Measurements from ENCODE around the gene MTX1.
"Not testable (repeated sequence)": the region's sequence is repeated elsewhere in the genome, so short reads cannot be mapped to it uniquely, and the experiment has no call there.

Gene MTX1

DNA sequence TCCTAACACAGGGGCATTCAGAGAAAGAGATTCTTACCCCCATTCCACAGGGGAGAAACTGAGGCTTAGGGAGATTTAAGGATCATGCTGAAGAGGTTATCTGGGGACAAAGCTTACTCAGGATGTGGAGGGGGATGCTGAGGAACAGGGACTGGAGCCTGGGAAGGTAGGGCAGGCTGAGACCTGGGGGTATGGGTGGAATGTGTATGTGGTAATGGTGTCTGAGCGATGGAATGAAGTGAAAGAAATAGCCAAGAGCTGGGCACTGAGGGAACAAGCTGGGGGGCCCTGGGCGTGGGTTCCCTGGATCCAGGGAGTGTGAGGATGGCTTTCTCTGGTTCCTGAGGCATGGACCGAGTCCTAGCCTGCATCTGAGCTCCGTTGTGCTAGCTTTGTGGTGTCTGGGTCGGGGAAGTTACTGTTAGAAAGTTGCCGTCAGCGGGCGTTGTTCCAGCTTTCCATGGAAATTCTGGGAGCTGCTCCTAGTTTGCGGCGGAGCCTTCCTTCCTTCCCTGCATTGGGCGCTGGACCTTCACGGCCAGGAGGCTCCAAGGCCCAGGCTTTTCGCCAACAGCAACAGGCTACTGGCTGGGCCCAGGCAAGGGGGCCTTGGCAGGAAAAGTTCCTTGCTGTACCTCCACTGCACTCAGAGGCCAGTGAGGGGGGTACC lies 3.0 kb downstream of the MTX1 start:
- H3K36me3 ChIP-seq (ENCODE audit: control insufficient read depth, insufficient read depth, low read length) = peaks cover 16% of the 10 kb centered on the region
- 98 to 99% methylated on average over 8 of the region's 13 CpGs for WGBS, 2 experiments (ENCODE audit: insufficient coverage in 2 of 2)
- H3K4me3 ChIP-seq (ENCODE audit: extremely low read depth, insufficient read depth, low read length, poor library complexity, severe bottlenecking); H3K27ac ChIP-seq (ENCODE audit: low read depth, low read length, severe bottlenecking); H3K9me3 ChIP-seq (ENCODE audit: control insufficient read depth, low read length); H3K4me1 ChIP-seq (ENCODE audit: control insufficient read depth, insufficient read depth, low read length, poor library complexity, severe bottlenecking): not testable (repeated sequence)

- not testable (repeated sequence) for H3K27ac ChIP-seq (ENCODE audit: low read depth, low read length, severe bottlenecking); H3K9me3 ChIP-seq (ENCODE audit: control insufficient read depth, low read length); H3K4me3 ChIP-seq (ENCODE audit: extremely low read depth, insufficient read depth, low read length, poor library complexity, severe bottlenecking); H3K4me1 ChIP-seq (ENCODE audit: control insufficient read depth, insufficient read depth, low read length, poor library complexity, severe bottlenecking)
- WGBS, 2 experiments (ENCODE audit: insufficient coverage in 2 of 2) = 95 to 96% methylated on average over 3 of the region's 7 CpGs
- peaks cover 16% of the 10 kb centered on the region for H3K36me3 ChIP-seq (ENCODE audit: control insufficient read depth, insufficient read depth, low read length)
Measured at GRCh38 chr1:155212051-155212440, 3.6 kb downstream of the MTX1 start.

DNA sequence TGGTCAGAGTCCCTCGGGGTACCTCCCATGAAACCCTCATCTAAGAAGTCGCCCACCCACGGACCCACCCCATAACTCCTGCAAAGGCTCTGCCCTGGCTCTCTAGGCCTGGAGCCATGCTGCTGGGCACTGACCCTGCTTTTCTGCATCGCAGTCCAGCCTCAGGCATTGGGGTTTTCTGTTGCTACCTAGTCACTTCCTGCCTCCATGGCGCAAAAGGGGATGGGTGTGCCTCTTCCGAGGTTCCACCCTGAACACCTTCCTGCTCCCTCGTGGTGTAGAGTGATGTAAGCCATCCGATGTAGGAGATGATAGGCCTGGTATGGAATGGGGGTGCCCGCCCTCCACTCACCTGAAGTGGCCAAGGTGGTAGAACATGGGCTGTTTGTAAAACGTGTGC lies 6.2 kb downstream of the MTX1 start:
- peaks cover 16% of the 10 kb centered on the region for H3K36me3 ChIP-seq (ENCODE audit: control insufficient read depth, insufficient read depth, low read length)
- 100% methylated on average over 1 of the region's 10 CpGs; no CpG with 5 or more reads in 1 of the 2 experiments for WGBS, 2 experiments (ENCODE audit: insufficient coverage in 2 of 2)
- not testable (repeated sequence) for H3K9me3 ChIP-seq (ENCODE audit: control insufficient read depth, low read length); H3K27ac ChIP-seq (ENCODE audit: low read depth, low read length, severe bottlenecking); H3K4me1 ChIP-seq (ENCODE audit: control insufficient read depth, insufficient read depth, low read length, poor library complexity, severe bottlenecking); H3K4me3 ChIP-seq (ENCODE audit: extremely low read depth, insufficient read depth, low read length, poor library complexity, severe bottlenecking)

DNA sequence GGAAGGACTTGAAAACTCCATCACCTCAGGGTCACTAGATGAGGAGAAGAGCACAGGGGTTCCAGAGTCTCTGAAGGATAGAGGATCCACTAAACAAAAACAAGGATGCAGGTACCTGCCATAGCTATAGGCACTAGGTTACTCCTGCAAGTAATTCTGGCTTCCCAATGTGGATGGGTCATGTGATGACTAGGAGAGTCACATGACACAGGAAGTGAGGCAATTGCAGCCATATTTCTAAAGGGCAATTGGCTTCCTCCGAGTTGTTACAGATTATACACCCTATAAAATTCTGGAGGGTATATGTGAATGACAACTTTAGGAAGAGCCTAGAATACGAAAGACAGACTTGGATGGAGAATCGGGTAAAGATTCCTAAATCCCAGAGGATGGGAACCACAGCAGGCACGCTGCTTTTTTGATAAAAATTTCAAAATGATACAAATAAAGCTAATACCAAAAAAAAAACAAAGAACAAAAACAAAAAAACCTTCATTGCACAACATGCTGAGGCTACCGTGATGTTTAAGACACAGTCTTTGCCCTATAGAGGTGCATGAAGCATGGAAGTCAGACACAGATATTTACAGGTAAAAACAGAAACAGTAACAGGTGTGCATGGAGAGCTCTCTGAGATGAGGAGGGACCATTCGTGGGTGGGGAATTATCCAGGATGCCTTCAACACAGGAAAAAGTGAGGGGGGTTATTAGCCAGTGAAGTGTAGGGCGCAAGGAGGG lies 10.5 kb downstream of the MTX1 start:
- no peak overlapping the region for H3K4me3 ChIP-seq (ENCODE audit: extremely low read depth, insufficient read depth, low read length, poor library complexity, severe bottlenecking)
- no peak overlapping the region for H3K27ac ChIP-seq (ENCODE audit: low read depth, low read length, severe bottlenecking)
- H3K36me3 ChIP-seq (ENCODE audit: control insufficient read depth, insufficient read depth, low read length) = peaks cover 8% of the 10 kb centered on the region
- H3K9me3 ChIP-seq (ENCODE audit: control insufficient read depth, low read length) = no peaks in the 10 kb centered on the region
- 76 to 95% methylated on average over 3 of the region's 7 CpGs for WGBS, 2 experiments (ENCODE audit: insufficient coverage in 2 of 2)
- H3K4me1 ChIP-seq (ENCODE audit: control insufficient read depth, insufficient read depth, low read length, poor library complexity, severe bottlenecking) = peaks cover 5% of the 10 kb centered on the region

DNA sequence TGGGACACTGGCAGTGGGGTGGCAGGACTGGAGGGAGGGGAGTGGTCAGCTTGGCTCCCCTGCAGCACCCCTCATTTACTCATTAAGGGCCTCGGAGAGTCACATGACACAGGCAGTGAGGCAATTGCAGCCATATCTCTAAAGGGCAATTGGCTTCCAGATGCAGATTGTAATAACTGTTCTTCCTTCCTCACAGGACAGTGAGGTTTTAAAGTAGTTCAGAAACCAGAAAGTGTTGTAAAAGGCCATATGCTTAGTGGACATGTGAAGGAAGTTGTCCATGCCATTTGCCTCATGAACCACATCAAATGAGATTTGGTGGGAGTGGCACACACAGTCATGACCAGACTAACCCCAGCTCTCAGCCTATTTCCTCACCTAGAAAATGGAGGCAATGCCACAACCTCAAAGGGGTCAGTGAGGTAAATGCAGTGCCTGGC lies 11.1 kb downstream of the MTX1 start:
- 57 to 100% methylated on average over 1 of the region's 1 CpG for WGBS, 2 experiments (ENCODE audit: insufficient coverage in 2 of 2)
- H3K4me3 ChIP-seq (ENCODE audit: extremely low read depth, insufficient read depth, low read length, poor library complexity, severe bottlenecking) = no peak overlapping the region

GRCh38 chr1:155220211-155220965 lies 11.9 kb downstream of the MTX1 start:
- H3K4me1 ChIP-seq (ENCODE audit: control insufficient read depth, insufficient read depth, low read length, poor library complexity, severe bottlenecking); H3K36me3 ChIP-seq (ENCODE audit: control insufficient read depth, insufficient read depth, low read length); H3K9me3 ChIP-seq (ENCODE audit: control insufficient read depth, low read length); H3K4me3 ChIP-seq (ENCODE audit: extremely low read depth, insufficient read depth, low read length, poor library complexity, severe bottlenecking): not testable (repeated sequence)
- 86 to 100% methylated on average over 5 to 9 of the region's 10 CpGs for WGBS, 2 experiments (ENCODE audit: insufficient coverage in 2 of 2)
- peak overlapping the region; percentile 6 for H3K27ac ChIP-seq (ENCODE audit: low read depth, low read length, severe bottlenecking)

More for the DNA sequence above, 11.1 kb downstream of the MTX1 start:
- Histone ChIP-seq H3K36me3 (ENCODE audit: control insufficient read depth, insufficient read depth, low read length) (peaks cover 8% of the 10 kb centered on the region), H3K27ac (ENCODE audit: low read depth, low read length, severe bottlenecking) (peak overlapping the region; percentile 62), H3K4me1 (ENCODE audit: control insufficient read depth, insufficient read depth, low read length, poor library complexity, severe bottlenecking) (peaks cover 5% of the 10 kb centered on the region), H3K9me3 (ENCODE audit: control insufficient read depth, low read length) (no peaks in the 10 kb centered on the region)

- H3K4me1 ChIP-seq (ENCODE audit: control insufficient read depth, insufficient read depth, low read length, poor library complexity, severe bottlenecking) = peaks cover 14% of the 10 kb centered on the region
- 90 to 100% methylated on average over 1 to 5 of the region's 7 CpGs for WGBS, 2 experiments (ENCODE audit: insufficient coverage in 2 of 2)
- H3K36me3 ChIP-seq (ENCODE audit: control insufficient read depth, insufficient read depth, low read length) = no peaks in the 10 kb centered on the region
- no peak overlapping the region for H3K27ac ChIP-seq (ENCODE audit: low read depth, low read length, severe bottlenecking)
- H3K9me3 ChIP-seq (ENCODE audit: control insufficient read depth, low read length) = no peaks in the 10 kb centered on the region
- H3K4me3 ChIP-seq (ENCODE audit: extremely low read depth, insufficient read depth, low read length, poor library complexity, severe bottlenecking) = no peak overlapping the region
Measured at GRCh38 chr1:155223047-155223446, 14.6 kb downstream of the MTX1 start.

DNA sequence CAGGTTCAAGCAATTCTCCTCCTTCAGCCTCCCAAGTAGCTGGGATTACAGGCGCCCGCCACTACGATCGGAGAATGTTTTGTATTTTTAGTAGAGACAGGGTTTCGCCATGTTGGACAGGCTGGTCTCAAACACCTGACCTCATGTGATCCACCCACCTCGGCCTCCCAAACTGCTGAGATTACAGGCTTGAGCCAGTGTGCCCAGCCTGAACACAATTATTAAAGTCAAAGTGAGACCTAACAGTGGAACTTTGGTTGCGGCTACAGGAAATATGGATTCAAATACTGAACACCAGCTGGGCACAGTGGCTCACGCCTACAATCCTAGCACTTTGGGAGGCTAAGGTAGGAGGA lies 16.9 kb downstream of the MTX1 start:
- H3K9me3 ChIP-seq (ENCODE audit: control insufficient read depth, low read length); H3K36me3 ChIP-seq (ENCODE audit: control insufficient read depth, insufficient read depth, low read length): not testable (repeated sequence)
- Histone ChIP-seq H3K4me3 (ENCODE audit: extremely low read depth, insufficient read depth, low read length, poor library complexity, severe bottlenecking) (peak overlapping the region; percentile 74), H3K4me1 (ENCODE audit: control insufficient read depth, insufficient read depth, low read length, poor library complexity, severe bottlenecking) (peaks cover 11% of the 10 kb centered on the region), H3K27ac (ENCODE audit: low read depth, low read length, severe bottlenecking) (peak overlapping the region; percentile 97)
- 92 to 96% methylated on average over 4 to 8 of the region's 8 CpGs for WGBS, 2 experiments (ENCODE audit: insufficient coverage in 2 of 2)

GRCh38 chr1:155226188-155226909 lies 17.9 kb downstream of the MTX1 start:
- Histone ChIP-seq H3K27ac (ENCODE audit: low read depth, low read length, severe bottlenecking) (peak overlapping the region; percentile 97), H3K36me3 (ENCODE audit: control insufficient read depth, insufficient read depth, low read length) (no peaks in the 10 kb centered on the region), H3K4me1 (ENCODE audit: control insufficient read depth, insufficient read depth, low read length, poor library complexity, severe bottlenecking) (peaks cover 9% of the 10 kb centered on the region), H3K9me3 (ENCODE audit: control insufficient read depth, low read length) (no peaks in the 10 kb centered on the region), H3K4me3 (ENCODE audit: extremely low read depth, insufficient read depth, low read length, poor library complexity, severe bottlenecking) (peak overlapping the region; percentile 74)
- WGBS, 2 experiments (ENCODE audit: insufficient coverage in 2 of 2) = 0 to 1% methylated on average over 6 of the region's 7 CpGs

DNA sequence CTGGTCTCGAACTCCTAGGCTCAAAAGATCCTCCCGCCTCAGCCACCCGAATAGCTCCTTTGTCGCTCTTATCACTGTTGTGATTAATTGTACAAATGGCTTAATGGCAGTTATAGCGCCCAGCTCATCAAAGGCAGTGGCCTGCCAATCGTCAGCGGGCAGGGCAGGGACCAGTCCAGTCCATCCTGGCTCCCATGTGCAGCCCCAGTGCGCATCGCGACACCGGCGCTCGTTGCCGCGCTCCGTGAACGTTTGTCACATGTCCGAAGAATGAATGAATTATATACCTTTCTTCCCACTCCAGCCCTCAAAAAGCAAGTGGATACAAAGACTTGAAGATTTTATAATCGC lies 18.4 kb downstream of the MTX1 start:
- Histone ChIP-seq H3K9me3 (ENCODE audit: control insufficient read depth, low read length) (no peaks in the 10 kb centered on the region), H3K4me3 (ENCODE audit: extremely low read depth, insufficient read depth, low read length, poor library complexity, severe bottlenecking) (peak overlapping the region; percentile 74), H3K4me1 (ENCODE audit: control insufficient read depth, insufficient read depth, low read length, poor library complexity, severe bottlenecking) (peaks cover 9% of the 10 kb centered on the region), H3K36me3 (ENCODE audit: control insufficient read depth, insufficient read depth, low read length) (no peaks in the 10 kb centered on the region), H3K27ac (ENCODE audit: low read depth, low read length, severe bottlenecking) (peak overlapping the region; percentile 97)
- WGBS, 2 experiments (ENCODE audit: insufficient coverage in 2 of 2) = 0% methylated on average over 13 to 14 of the region's 19 CpGs

Measured in mesodermal cell (in vitro differentiated cells).